HG02610 (cell line): ENCODE measurements around the gene MFN2.
A peak's percentile ranks its signal among the peaks of the same experiment; 100 is the strongest.
"Not testable (repeated sequence)": the region's sequence is repeated elsewhere in the genome, so short reads cannot be mapped to it uniquely, and the experiment has no call there.

Source experiments
- ATAC-seq: cut with Tn5 transposase; IDR thresholded peaks from one replicate; pipeline ENCODE4 v1.9.1; 2021; ENCODE audit warnings: mild to moderate bottlenecking, moderate library complexity; ENCODE audit not compliant: unreplicated experiment

The MFN2 gene

DNA sequence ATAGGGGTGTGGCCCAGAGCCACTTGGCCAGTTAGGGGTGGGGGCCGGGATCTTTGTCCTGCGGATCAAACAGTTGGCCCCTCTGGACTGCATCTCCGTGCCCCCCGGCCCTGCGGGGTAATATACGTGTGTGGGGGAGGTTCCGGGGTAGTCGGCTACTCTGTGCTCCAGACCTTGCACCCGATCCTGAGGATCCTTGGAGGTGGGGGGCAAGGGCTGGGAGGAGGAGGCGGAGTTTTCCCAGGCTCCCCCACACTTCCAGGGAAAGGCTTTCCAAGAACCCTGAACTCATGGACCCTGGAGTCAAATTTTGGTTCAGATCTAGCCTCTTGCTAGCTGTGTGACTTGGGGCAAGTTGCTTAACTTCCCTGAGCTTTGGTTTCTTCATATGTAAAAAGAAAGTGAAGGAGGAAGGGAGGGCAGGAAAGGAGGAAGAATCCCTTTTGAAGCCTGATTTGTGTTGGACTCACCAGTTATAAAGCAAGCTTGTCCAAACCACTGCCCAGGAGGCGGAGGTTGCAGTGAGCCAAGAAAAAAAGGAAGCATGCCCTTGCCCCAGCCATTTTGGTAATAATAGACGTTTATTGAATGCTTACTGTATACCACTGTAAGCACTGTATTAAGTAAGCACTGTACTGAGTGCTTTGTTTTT lies 39.7 kb downstream of the MFN2 start:
- ATAC-seq = no peak

DNA sequence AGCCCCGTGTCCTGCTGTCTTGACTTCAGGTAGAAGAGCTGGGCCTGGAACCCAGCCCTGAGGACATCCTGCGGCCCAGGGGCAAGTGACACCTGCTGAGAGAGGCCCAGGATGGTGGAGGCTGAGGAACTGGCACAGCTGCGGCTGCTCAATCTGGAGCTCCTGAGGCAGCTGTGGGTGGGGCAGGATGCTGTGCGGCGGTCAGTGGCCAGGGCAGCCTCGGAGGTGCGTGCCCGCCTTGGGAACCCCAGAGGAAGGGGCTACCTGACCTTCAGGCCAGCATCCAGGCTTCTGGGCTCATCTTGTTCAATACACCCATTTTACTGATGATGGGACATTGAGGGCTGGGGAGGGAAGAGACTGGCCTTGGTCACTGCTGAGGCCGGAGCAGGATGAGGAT lies 41.4 kb downstream of the MFN2 start:
- ATAC-seq = no peak

GRCh38 chr1:12022036-12022435 lies 41.8 kb downstream of the MFN2 start:
- ATAC-seq = no peak

- no peak for ATAC-seq
Measured at GRCh38 chr1:12026586-12026985, 46.3 kb downstream of the MFN2 start.

DNA sequence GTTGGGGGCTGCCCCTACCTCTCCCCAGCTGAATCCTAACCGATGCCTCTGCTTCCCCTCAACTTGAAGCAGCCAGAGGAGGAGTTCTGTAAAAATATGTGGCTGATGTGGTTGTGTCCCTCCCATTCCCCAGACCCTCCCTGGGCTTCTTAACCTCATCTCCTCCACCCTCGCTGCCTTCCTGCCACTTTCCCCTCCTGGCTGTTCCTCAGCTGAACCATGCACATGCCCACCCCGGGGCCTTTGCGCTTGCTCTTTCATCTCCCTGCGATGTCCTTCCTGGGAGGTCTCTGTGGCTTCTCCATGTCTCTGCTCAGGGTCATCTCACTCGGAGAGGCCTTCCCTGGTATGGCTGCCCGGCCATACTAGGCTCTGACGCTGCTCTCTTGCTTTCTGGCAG lies 48.0 kb downstream of the MFN2 start:
- no peak for ATAC-seq

DNA sequence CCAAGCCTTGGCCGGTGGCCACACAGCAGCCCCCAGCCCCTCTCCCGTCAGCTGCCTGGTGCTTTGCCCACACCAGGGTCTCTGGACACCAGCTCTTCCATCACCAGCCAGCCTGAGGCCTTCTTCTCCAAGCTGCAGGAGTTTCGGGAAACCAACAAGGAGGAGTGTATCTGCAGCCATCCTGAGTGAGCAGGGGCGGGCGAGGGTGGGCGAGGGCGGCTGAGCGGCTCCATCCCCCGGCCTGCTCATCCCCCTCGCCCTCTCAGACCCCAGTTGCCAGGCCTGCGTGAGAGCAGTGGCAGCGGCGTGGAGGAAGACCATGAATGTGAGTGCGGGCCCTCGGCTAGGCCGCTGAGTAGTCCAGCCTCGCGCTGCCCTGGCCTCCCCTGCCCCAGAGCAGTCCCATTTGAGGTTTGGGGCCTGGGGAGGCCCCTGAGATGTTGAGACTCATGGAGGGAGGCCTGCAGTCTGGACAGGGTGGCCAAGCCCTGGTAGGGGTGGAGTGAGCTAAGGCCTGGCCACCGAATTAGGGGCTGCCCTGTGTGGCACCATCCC lies 48.8 kb downstream of the MFN2 start:
- ATAC-seq = no peak

DNA sequence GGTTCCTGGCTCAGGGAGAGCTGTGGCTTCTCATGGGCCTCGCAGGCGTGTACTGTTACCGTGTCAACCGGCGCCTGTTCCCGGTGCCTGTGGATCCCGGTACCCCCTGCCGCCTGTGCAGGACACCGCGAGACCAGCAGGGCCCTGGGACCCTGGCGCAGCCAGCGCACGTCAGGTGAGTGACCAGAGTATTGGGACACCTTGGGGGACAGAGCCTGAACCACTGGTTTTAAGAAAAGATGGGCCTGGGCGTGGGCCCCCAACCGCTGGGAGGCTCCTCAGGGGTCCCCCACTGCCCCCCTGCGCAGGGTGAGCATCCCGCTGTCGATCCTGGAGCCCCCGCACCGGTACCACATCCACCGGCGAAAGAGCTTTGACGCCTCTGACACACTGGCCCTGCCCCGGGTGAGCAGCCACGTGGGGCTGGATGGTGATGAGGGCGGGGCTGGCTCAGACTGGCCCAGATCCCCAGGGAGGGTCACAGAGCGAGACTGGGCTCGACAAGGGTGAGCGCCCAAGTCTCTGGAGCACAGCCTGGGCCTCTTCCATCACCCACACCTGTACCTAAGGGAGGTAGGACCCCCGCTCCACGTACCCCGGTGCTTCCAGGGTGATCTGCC lies 49.6 kb downstream of the MFN2 start:
- ATAC-seq = no peak

DNA sequence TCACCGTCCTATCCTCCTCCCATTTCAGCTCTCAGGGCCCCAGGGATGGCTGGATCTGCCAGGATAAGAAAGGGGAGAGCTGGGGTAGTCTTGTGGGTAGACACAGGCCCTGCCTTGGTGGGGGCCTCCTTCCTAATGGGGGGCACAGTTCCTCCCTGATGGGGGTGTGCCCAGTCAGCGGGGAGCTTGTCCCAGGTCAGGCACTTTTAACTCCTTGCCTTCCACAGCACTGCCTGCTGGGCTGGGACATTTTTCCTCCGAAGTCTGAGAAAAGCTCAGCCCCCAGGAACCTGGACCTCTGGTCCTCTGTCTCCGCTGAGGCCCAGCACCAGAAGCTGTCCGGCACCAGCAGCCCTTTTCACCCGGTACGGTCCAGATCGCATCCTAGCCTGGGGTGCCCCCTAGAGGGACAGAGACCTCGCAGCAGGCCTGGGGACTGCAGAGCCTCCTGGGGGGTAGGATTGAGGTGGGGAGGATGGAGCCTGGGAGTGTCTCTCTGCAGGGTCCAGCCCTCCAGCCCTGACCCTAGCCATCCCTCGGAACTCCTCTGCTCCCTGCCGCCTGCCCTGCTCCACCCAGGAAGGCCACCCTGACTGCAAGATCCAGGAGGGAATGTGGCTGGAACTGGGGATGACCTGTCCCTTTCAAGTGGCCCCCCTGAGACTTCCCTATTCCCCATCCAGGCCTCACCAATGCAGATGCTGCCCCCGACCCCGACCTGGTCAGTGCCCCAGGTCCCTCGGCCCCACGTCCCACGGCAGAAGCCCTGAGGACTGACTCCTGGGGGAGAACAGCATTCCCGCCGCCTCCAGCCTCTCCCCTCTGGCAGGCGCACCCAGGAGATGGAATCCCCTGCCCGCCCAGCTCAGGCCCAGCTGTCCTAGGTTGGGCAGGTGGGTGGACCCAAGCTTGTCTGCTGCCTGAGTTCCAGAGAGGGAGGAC lies 51.1 kb downstream of the MFN2 start:
- no peak for ATAC-seq

- no peak for ATAC-seq
Measured at GRCh38 chr1:12032161-12032621, 51.9 kb downstream of the MFN2 start.

DNA sequence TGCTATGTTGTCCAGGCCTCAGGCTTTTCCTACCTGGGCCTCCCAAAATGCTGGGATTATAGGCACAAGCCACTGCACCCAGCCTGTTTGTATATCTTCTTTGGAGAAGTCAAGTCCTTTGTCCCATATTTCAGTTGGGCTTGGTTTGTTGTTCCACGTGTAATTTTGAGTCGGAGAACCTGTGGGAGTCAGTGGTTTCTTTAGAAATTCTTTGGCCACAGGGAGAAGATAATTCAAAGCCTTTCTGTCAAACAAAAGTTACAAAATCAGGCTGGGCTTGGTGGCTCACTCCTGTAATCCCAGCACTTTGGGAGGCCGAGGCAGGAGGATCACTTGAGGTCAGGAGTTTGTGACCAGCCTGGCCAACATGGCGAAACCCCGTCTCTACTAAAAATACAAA lies 53.2 kb downstream of the MFN2 start:
- not testable (repeated sequence) for ATAC-seq

GRCh38 chr1:12034381-12034801 lies 54.1 kb downstream of the MFN2 start:
- ATAC-seq = no peak

GRCh38 chr1:12035312-12035711 lies 55.1 kb downstream of the MFN2 start:
- no peak for ATAC-seq

- no peak for ATAC-seq
Measured at GRCh38 chr1:12037486-12038355, 57.5 kb downstream of the MFN2 start.

DNA sequence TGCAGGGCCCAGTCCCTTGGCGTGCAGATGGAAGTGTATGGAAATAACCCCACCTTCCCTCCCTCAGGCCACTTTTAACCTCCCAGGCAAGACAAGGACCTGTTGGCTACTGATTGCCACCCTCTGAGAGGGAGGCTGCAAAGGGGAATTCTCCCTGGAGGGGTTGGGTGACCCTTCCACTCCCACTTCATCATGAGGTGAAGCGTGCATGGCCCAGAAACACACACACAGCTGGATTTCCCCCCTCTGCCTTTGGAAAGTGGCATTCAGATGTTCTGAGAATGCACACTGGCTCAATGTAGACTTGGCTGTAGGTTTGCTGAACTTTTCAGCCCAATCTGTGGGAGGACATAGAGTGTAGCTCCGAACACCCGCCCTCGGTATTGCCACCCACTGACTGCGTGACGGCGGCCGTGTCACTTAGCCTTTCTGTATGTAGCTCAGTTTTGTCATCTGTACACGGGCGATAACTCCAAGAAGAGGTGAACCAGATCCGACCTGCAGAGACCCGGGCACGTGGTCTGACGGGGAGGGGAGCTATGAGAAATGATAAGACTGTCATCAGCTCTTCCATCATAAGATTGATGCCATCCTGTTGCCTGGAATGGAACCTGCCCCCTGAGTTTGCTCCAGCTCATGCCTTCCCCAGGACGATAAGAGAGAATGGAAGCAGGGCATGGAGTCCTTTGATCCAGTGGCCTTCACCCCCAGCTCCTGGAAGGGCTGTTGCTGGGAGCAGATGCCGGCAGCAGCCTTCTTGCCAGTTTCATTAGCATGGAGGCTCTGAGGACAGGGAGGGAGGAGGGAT lies 58.3 kb downstream of the MFN2 start:
- ATAC-seq = no peak

DNA sequence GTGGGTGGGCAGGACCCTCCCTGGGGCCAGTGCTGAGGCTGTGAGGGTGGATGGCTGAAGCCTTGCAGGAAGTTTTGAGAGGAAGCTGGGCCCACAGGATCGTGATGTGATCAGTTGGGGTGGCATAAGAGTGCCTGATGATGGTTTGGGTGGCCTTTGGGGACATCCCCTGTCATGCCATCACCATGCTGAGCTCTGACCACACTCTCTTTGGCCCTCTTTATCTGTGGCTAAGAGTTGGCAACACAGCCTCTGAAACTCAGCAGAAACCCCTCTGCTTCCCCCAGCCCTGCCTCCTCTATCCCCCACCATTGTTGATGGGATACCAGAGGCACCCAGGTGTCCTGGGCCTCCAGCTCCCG lies 58.9 kb downstream of the MFN2 start:
- ATAC-seq = no peak

GRCh38 chr1:12039824-12040456 lies 59.7 kb downstream of the MFN2 start:
- peak; percentile 43 for ATAC-seq

DNA sequence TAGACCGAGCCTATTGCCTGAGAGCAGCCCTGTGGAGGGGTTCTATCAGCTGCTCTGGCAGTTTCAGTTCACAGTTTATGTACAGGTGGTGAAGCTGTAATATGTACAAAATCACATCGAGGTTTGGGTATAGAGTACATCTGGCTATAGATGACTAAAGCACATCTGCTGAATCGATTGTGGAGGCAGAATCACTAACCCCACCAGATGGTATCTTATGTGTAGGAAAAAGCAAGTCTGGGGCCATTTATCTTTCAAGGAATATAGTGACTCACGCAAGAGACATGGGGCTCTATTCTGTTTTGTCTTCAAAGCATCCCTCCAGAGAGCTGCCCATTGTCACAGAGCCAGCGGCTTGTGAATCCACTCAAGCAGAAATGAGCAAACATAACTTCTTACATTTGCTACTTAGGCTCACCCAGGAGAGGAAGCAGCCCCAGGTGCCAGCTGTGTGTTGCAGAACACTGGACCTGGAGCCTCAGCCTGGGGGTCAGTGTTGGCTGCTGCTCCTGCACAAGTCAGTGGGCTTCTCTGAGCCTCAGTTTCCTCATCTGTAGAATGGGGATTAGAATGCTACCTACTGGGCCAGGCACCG lies 60.3 kb downstream of the MFN2 start:
- ATAC-seq = peak; percentile 61

DNA sequence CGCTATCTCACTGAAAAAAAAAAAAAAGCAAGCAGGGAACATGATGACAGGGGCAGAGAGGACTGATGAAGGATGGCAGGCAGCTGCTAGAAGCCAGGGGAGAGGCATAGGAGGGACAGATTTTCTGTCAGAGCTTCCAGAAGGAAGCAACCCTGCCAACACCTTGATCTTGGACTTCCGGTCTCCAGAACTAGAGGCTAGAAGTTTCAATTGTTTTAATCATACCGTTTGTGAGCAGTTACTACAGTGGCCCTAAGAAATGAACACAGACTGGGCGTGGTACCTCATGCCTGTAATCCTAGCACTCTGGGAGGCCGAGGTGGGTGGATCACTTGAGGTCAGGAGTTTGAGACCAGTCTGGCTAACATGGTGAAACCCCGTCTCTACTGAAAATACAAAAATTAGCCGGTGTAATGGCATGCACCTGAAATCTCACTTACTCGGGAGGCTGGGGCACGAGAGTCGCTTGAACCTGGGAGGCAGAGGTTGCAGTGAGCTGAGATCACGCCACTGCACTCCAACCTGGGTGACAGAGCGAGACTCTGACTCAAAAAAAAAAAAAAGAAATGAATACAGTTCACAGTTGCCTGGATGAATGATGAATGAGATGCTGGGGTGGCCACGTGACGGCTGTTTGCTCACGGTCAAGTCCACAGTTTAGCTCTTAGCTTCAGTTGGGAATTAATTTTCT lies 64.1 kb downstream of the MFN2 start:
- ATAC-seq = peak; percentile 27
